HepG2 (cell line): ENCODE results near the gene SCGB1C1. TPM values are rescaled to one million over a fixed set of nuclear protein-coding genes. Genes with fewer than 3 reads are reported as not detected.

Experiments used
- BHLHE40 ChIP-seq: IDR thresholded peaks from 2 replicates; pipeline ENCODE4 v1.6.1; 2011; ENCODE audit warnings: low read length, improper control_type of control experiment
- BORCS8-MEF2B ChIP-seq: sonication (generic); formaldehyde crosslinking; IDR thresholded peaks from 2 replicates; pipeline ENCODE4 v1.8.0; 2022; ENCODE audit warnings: mild to moderate bottlenecking, missing genetic modification reagents
- BRCA1 ChIP-seq: sonication (generic); formaldehyde crosslinking; IDR thresholded peaks from 2 replicates; pipeline ENCODE4 v1.4.0; 2020; ENCODE audit warnings: missing genetic modification reagents
- FOSL2 ChIP-seq: sonication (generic); formaldehyde crosslinking; IDR thresholded peaks from 2 replicates; pipeline ENCODE4 v1.4.0; 2020; ENCODE audit warnings: missing genetic modification reagents
- HMG20A ChIP-seq: IDR thresholded peaks from 2 replicates; pipeline ENCODE4 v1.6.1; 2016; ENCODE audit warnings: borderline replicate concordance
- IKZF4 ChIP-seq: sonication (generic); formaldehyde crosslinking; IDR thresholded peaks from 2 replicates; pipeline ENCODE4 v1.5.1; 2020; ENCODE audit warnings: borderline replicate concordance, mild to moderate bottlenecking, low read depth, missing genetic modification reagents; ENCODE audit errors: not compliant biosample characterization
- KAT8 ChIP-seq: IDR thresholded peaks from 2 replicates; pipeline ENCODE4 v1.6.1; 2016; ENCODE audit warnings: missing genetic modification reagents, missing compliant biosample characterization
- MIXL1 ChIP-seq: IDR thresholded peaks from 2 replicates; pipeline ENCODE4 v1.6.1; 2016
- RFX5 ChIP-seq: IDR thresholded peaks from 2 replicates; pipeline ENCODE4 v1.6.1; 2011; ENCODE audit warnings: low read depth, low read length, improper control_type of control experiment
- STAT6 ChIP-seq: sonication (generic); formaldehyde crosslinking; IDR thresholded peaks from 2 replicates; pipeline ENCODE4 v1.4.0; 2020; ENCODE audit warnings: missing genetic modification reagents, mild to moderate bottlenecking, borderline replicate concordance
- TCF7 ChIP-seq: sonication (generic); IDR thresholded peaks from 2 replicates; pipeline ENCODE4 v1.6.1; 2016; ENCODE audit warnings: antibody characterized with exemption, low read depth
- ZFP36 ChIP-seq: fragments of 150-350 bp; IDR thresholded peaks from 2 replicates; pipeline ENCODE4 v1.6.1; 2018; ENCODE audit warnings: borderline replicate concordance, low read length, low read depth; ENCODE audit not compliant: partially characterized antibody
- ZNF263 ChIP-seq: sonication (generic); formaldehyde crosslinking; IDR thresholded peaks from 2 replicates; pipeline ENCODE4 v1.4.0; 2020; ENCODE audit warnings: missing genetic modification reagents
- ZNF264 ChIP-seq: sonication (generic); formaldehyde crosslinking; IDR thresholded peaks from 2 replicates; pipeline ENCODE4 v1.4.0; 2020; ENCODE audit warnings: missing genetic modification reagents
- ZNF510 ChIP-seq: sonication (generic); formaldehyde crosslinking; IDR thresholded peaks from 2 replicates; pipeline ENCODE4 v1.4.0; 2020; ENCODE audit warnings: low read depth, mild to moderate bottlenecking, missing genetic modification reagents
- polyA plus RNA-seq, 8 experiments: library from polyadenylated mRNA; depleted of rRNA in 3 of 8; stranded (reverse) in 7 of 8; unstranded in 1 of 8; fragments of >200 nt; fragmentation: Illumina TruSeq in 4 of 8; extraction: Trizol in 4 of 8; gene quantifications; 2 replicates each; pipeline versions ENCODE4 v1.2.1 to v1.2.3, GENCODE V29; 2011 to 2016; ENCODE audit warnings: low read depth in 4 of 8, missing spikeins in 1 of 8, mixed read lengths in 1 of 8; ENCODE audit not compliant: insufficient read depth in 1 of 8
- total RNA-seq, 5 experiments: library from RNA; depleted of rRNA; stranded (reverse); fragments of >200 nt; fragmentation: Illumina TruSeq; extraction: Trizol; gene quantifications; 2 replicates each; pipeline ENCODE4 v1.2.3, GENCODE V29; 2016; ENCODE audit warnings: low read depth in 1 of 5
- TF ChIP-seq, protein P1 (sequence below): sonication (generic); formaldehyde crosslinking; IDR thresholded peaks from 2 replicates; pipeline ENCODE4 v1.5.0; 2020; ENCODE audit warnings: mild to moderate bottlenecking, missing genetic modification reagents, borderline replicate concordance
- TF ChIP-seq, protein P2 (sequence below): IDR thresholded peaks from 2 replicates; pipeline ENCODE4 v1.6.1; 2016; ENCODE audit warnings: missing compliant biosample characterization, missing genetic modification reagents, borderline replicate concordance

The SCGB1C1 gene
- total and polyA plus RNA-seq, 2 of the 13 experiments (the other 11 are each of a cell fraction or from before 2014, with no cell fraction given): not detected

GRCh38 chr11:236774-237767 is 44.2 kb downstream of the SCGB1C1 start, which contains the start of gene PSMD13 (continued):
- TF ChIP-seq, protein P1, sequence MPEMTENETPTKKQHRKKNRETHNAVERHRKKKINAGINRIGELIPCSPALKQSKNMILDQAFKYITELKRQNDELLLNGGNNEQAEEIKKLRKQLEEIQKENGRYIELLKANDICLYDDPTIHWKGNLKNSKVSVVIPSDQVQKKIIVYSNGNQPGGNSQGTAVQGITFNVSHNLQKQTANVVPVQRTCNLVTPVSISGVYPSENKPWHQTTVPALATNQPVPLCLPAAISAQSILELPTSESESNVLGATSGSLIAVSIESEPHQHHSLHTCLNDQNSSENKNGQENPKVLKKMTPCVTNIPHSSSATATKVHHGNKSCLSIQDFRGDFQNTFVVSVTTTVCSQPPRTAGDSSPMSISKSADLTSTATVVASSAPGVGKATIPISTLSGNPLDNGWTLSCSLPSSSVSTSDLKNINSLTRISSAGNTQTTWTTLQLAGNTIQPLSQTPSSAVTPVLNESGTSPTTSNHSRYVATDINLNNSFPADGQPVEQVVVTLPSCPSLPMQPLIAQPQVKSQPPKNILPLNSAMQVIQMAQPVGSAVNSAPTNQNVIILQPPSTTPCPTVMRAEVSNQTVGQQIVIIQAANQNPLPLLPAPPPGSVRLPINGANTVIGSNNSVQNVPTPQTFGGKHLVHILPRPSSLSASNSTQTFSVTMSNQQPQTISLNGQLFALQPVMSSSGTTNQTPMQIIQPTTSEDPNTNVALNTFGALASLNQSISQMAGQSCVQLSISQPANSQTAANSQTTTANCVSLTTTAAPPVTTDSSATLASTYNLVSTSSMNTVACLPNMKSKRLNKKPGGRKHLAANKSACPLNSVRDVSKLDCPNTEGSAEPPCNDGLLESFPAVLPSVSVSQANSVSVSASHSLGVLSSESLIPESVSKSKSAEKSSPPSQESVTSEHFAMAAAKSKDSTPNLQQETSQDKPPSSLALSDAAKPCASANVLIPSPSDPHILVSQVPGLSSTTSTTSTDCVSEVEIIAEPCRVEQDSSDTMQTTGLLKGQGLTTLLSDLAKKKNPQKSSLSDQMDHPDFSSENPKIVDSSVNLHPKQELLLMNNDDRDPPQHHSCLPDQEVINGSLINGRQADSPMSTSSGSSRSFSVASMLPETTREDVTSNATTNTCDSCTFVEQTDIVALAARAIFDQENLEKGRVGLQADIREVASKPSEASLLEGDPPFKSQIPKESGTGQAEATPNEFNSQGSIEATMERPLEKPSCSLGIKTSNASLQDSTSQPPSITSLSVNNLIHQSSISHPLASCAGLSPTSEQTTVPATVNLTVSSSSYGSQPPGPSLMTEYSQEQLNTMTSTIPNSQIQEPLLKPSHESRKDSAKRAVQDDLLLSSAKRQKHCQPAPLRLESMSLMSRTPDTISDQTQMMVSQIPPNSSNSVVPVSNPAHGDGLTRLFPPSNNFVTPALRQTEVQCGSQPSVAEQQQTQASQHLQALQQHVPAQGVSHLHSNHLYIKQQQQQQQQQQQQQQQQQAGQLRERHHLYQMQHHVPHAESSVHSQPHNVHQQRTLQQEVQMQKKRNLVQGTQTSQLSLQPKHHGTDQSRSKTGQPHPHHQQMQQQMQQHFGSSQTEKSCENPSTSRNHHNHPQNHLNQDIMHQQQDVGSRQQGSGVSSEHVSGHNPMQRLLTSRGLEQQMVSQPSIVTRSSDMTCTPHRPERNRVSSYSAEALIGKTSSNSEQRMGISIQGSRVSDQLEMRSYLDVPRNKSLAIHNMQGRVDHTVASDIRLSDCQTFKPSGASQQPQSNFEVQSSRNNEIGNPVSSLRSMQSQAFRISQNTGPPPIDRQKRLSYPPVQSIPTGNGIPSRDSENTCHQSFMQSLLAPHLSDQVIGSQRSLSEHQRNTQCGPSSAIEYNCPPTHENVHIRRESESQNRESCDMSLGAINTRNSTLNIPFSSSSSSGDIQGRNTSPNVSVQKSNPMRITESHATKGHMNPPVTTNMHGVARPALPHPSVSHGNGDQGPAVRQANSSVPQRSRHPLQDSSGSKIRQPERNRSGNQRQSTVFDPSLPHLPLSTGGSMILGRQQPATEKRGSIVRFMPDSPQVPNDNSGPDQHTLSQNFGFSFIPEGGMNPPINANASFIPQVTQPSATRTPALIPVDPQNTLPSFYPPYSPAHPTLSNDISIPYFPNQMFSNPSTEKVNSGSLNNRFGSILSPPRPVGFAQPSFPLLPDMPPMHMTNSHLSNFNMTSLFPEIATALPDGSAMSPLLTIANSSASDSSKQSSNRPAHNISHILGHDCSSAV: no peak
- TF ChIP-seq BRCA1 (CRISPR knock-in tag) (0 out of 2 replicates have a peak, but pooled peaks have one; percentile 37), HMG20A (CRISPR knock-in tag) (no peak), ZNF264 (CRISPR knock-in tag) (peak; percentile 72; the same call in 1 of the 2 replicates), ZFP36 (no peak), KAT8 (CRISPR knock-in tag) (peak; percentile 96), FOSL2 (CRISPR knock-in tag) (0 out of 2 replicates have a peak, but pooled peaks have one; percentile 9), MIXL1 (CRISPR knock-in tag) (0 out of 2 replicates have a peak, but pooled peaks have one; percentile 32), ZNF510 (CRISPR knock-in tag) (no peak), BORCS8-MEF2B (CRISPR knock-in tag) (peak; percentile 57; the same call in 1 of the 2 replicates), IKZF4 (CRISPR knock-in tag) (no peak), ZNF263 (CRISPR knock-in tag) (no peak; the same call in 1 of the 2 replicates), STAT6 (CRISPR knock-in tag) (peak; percentile 70; the same call in 1 of the 2 replicates), TCF7 (no peak), RFX5 (no peak), BHLHE40 (no peak)
- TF ChIP-seq, protein P2, sequence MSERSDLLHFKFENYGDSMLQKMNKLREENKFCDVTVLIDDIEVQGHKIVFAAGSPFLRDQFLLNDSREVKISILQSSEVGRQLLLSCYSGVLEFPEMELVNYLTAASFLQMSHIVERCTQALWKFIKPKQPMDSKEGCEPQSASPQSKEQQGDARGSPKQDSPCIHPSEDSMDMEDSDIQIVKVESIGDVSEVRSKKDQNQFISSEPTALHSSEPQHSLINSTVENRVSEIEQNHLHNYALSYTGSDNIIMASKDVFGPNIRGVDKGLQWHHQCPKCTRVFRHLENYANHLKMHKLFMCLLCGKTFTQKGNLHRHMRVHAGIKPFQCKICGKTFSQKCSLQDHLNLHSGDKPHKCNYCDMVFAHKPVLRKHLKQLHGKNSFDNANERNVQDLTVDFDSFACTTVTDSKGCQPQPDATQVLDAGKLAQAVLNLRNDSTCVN: no peak; the same call in 1 of the 2 replicates
